Measurements from ENCODE around the gene PPWD1. TPM values are rescaled to one million over a fixed set of nuclear protein-coding genes. Genes with fewer than 3 reads are reported as not detected.

The PPWD1 gene
- total and polyA plus RNA-seq, 2 donors from 2014 or later = 16.5 to 29.7 TPM

GRCh38 chr5:65556718-65557117 lies 6.4 kb upstream of the PPWD1 start:
- no peaks in the 10 kb centered on the region for H3K36me3 ChIP-seq (ENCODE audit: control insufficient read depth in 2 of 3, insufficient read depth in 3 of 3, low read length in 3 of 3)
- FAIRE-seq (no peak), DNase-seq (no peak)
- no peak for TF ChIP-seq CTCF (IDR thresholded peaks at IDR 0.05; ENCODE audit: borderline replicate concordance, extremely low read depth, insufficient read depth)
- intact Hi-C loops (cut with DNase I) = no loop called here
- H3K4me1 ChIP-seq (ENCODE audit: control insufficient read depth in 2 of 3, insufficient read depth in 2 of 3, low read depth in 1 of 3, low read length in 3 of 3) = no peaks in the 10 kb centered on the region
- no peak overlapping the region for H3K4me3 ChIP-seq (ENCODE audit: low read length in 3 of 3)
- no peaks in the 10 kb centered on the region for H3K9me3 ChIP-seq (ENCODE audit: control insufficient read depth in 2 of 3, insufficient read depth in 1 of 3, low read length in 3 of 3)
- H3K9ac ChIP-seq (ENCODE audit: low read length in 3 of 3) = no peak overlapping the region
- no peaks in the 10 kb centered on the region for H3K27me3 ChIP-seq (ENCODE audit: control insufficient read depth, insufficient read depth, low read length)
- no peak overlapping the region for H3K27ac ChIP-seq (ENCODE audit: low read depth in 2 of 2, low read length in 2 of 2)

GRCh38 chr5:65563777-65564176 lies 681 bp downstream of the PPWD1 start:
- Histone ChIP-seq H3K27ac (ENCODE audit: low read depth in 2 of 2, low read length in 2 of 2) (no peak overlapping the region), H3K9ac (ENCODE audit: low read length in 3 of 3) (peak overlapping the region; percentile 79 to 95 (median 81)), H3K4me3 (ENCODE audit: low read length in 3 of 3) (peak overlapping the region; percentile 89 to 99 (median 95)), H3K4me1 (ENCODE audit: control insufficient read depth in 2 of 3, insufficient read depth in 2 of 3, low read depth in 1 of 3, low read length in 3 of 3) (peaks cover 0 to 5% (median 0%) of the 10 kb centered on the region in 3 donors), H3K36me3 (ENCODE audit: control insufficient read depth in 2 of 3, insufficient read depth in 3 of 3, low read length in 3 of 3) (no peaks in the 10 kb centered on the region), H3K27me3 (ENCODE audit: control insufficient read depth, insufficient read depth, low read length) (no peaks in the 10 kb centered on the region), H3K9me3 (ENCODE audit: control insufficient read depth in 2 of 3, insufficient read depth in 1 of 3, low read length in 3 of 3) (no peaks in the 10 kb centered on the region)
- intact Hi-C loops (cut with DNase I) = no loop called here
- DNase-seq (no peak), FAIRE-seq (no peak)
- no peak for TF ChIP-seq CTCF (IDR thresholded peaks at IDR 0.05; ENCODE audit: borderline replicate concordance, extremely low read depth, insufficient read depth)

- Histone ChIP-seq H3K27me3 (ENCODE audit: control insufficient read depth, insufficient read depth, low read length) (no peaks in the 10 kb centered on the region), H3K4me1 (ENCODE audit: control insufficient read depth in 2 of 3, insufficient read depth in 2 of 3, low read depth in 1 of 3, low read length in 3 of 3) (peaks cover 0 to 5% (median 0%) of the 10 kb centered on the region in 3 donors), H3K9me3 (ENCODE audit: control insufficient read depth in 2 of 3, insufficient read depth in 1 of 3, low read length in 3 of 3) (no peaks in the 10 kb centered on the region), H3K9ac (ENCODE audit: low read length in 3 of 3) (no peak overlapping the region), H3K27ac (ENCODE audit: low read depth in 2 of 2, low read length in 2 of 2) (no peak overlapping the region), H3K36me3 (ENCODE audit: control insufficient read depth in 2 of 3, insufficient read depth in 3 of 3, low read length in 3 of 3) (no peaks in the 10 kb centered on the region), H3K4me3 (ENCODE audit: low read length in 3 of 3) (no peak overlapping the region)
- no peak for TF ChIP-seq CTCF (IDR thresholded peaks at IDR 0.05; ENCODE audit: borderline replicate concordance, extremely low read depth, insufficient read depth)
- no peak for FAIRE-seq
- intact Hi-C loops (cut with DNase I) = no loop called here
- no peak for DNase-seq
Measured at GRCh38 chr5:65566505-65566904, 3.4 kb downstream of the PPWD1 start.

- TF ChIP-seq CTCF (IDR thresholded peaks at IDR 0.05; ENCODE audit: borderline replicate concordance, extremely low read depth, insufficient read depth) = no peak
- intact Hi-C loops (cut with DNase I) = no loop called here
- DNase-seq (no peak), FAIRE-seq (no peak)
- H3K27ac ChIP-seq (ENCODE audit: low read depth in 2 of 2, low read length in 2 of 2) = no peak overlapping the region
- peaks cover 0 to 9% (median 9%) of the 10 kb centered on the region in 3 donors for H3K36me3 ChIP-seq (ENCODE audit: control insufficient read depth in 2 of 3, insufficient read depth in 3 of 3, low read length in 3 of 3)
- H3K9me3 ChIP-seq (ENCODE audit: control insufficient read depth in 2 of 3, insufficient read depth in 1 of 3, low read length in 3 of 3) = no peaks in the 10 kb centered on the region
- H3K4me1 ChIP-seq (ENCODE audit: control insufficient read depth in 2 of 3, insufficient read depth in 2 of 3, low read depth in 1 of 3, low read length in 3 of 3) = no peaks in the 10 kb centered on the region
- H3K27me3 ChIP-seq (ENCODE audit: control insufficient read depth, insufficient read depth, low read length) = no peaks in the 10 kb centered on the region
- no peak overlapping the region for H3K9ac ChIP-seq (ENCODE audit: low read length in 3 of 3)
- H3K4me3 ChIP-seq (ENCODE audit: low read length in 3 of 3) = no peak overlapping the region
Measured at GRCh38 chr5:65570598-65571226, 7.6 kb downstream of the PPWD1 start.
